Measurements from ENCODE around the gene SERTAD3.
A peak's percentile ranks its signal among the peaks of the same experiment; 100 is the strongest.

Gene SERTAD3

GRCh38 chr19:40407714-40408597 is 36.2 kb downstream of the SERTAD3 start:
- no peak for DNase-seq

- peak; percentile 83 for DNase-seq
These were observed 40.7 kb downstream of the SERTAD3 start for GRCh38 chr19:40403262-40403984.

- DNase-seq: peak; percentile 15
These were observed 43.6 kb downstream of the SERTAD3 start for GRCh38 chr19:40400559-40400958.

GRCh38 chr19:40398417-40399131 is 45.6 kb downstream of the SERTAD3 start:
- peak; percentile 35 for DNase-seq

- no peak for DNase-seq
These were observed 46.6 kb downstream of the SERTAD3 start for GRCh38 chr19:40397568-40397906.

GRCh38 chr19:40396886-40397567 is 47.1 kb downstream of the SERTAD3 start:
- DNase-seq: no peak

GRCh38 chr19:40395956-40396355 is 48.2 kb downstream of the SERTAD3 start:
- DNase-seq: no peak

- no peak for DNase-seq
These were observed 49.3 kb downstream of the SERTAD3 start for GRCh38 chr19:40394816-40395210.

- no peak for DNase-seq
These were observed 50.0 kb downstream of the SERTAD3 start for GRCh38 chr19:40393894-40394815.

GRCh38 chr19:40392894-40393517 is 51.1 kb downstream of the SERTAD3 start:
- DNase-seq: no peak

- DNase-seq: no peak
These were observed 52.0 kb downstream of the SERTAD3 start for GRCh38 chr19:40392123-40392522.

Data from fibroblast of skin of right quadriceps (primary cell).